Ishikawa (cell line): ENCODE measurements around the gene OGFR.

ENCODE experiments used
- EGR1 ChIP-seq: IDR thresholded peaks from 2 replicates; pipeline ENCODE4 v1.6.1; 2012
- EP300 ChIP-seq: IDR thresholded peaks from 2 replicates; pipeline ENCODE4 v1.6.1; 2012; ENCODE audit warnings: borderline replicate concordance
- MAX ChIP-seq: IDR thresholded peaks from 2 replicates; pipeline ENCODE4 v1.6.1; 2012
- NFIC ChIP-seq: IDR thresholded peaks from 2 replicates; pipeline ENCODE4 v1.6.1; 2012
- RAD21 ChIP-seq: IDR thresholded peaks from 2 replicates; pipeline ENCODE4 v1.6.1; 2012; ENCODE audit warnings: low read depth
- USF1 ChIP-seq: IDR thresholded peaks from 2 replicates; pipeline ENCODE4 v1.6.1; 2012
- YY1 ChIP-seq: IDR thresholded peaks from 2 replicates; pipeline ENCODE4 v1.6.1; 2012; ENCODE audit warnings: low read depth
- ZBTB7A ChIP-seq: IDR thresholded peaks from 2 replicates; pipeline ENCODE4 v1.6.1; 2012; ENCODE audit warnings: low read depth

- TF ChIP-seq YY1: no peak
- no peak for TF ChIP-seq EGR1
- TF ChIP-seq ZBTB7A: no peak
- no peak for TF ChIP-seq RAD21
- no peak for TF ChIP-seq EP300
- no peak for TF ChIP-seq USF1
- TF ChIP-seq NFIC: no peak
- TF ChIP-seq MAX: no peak
Measured at GRCh38 chr20:62805155-62805710, 598 bp downstream of the OGFR start.
